NCI-H446 treated with DMSO at 0.1 percent for 48 hours (cell line): ENCODE data around the gene DGCR6.
"Not testable (repeated sequence)": the region's sequence is repeated elsewhere in the genome, so short reads cannot be mapped to it uniquely, and the experiment has no call there.

Experiments
- DNase-seq: peaks from one replicate; lab custom pipeline; 2025; lab: John Stamatoyannopoulos, UW

Gene DGCR6

DNA sequence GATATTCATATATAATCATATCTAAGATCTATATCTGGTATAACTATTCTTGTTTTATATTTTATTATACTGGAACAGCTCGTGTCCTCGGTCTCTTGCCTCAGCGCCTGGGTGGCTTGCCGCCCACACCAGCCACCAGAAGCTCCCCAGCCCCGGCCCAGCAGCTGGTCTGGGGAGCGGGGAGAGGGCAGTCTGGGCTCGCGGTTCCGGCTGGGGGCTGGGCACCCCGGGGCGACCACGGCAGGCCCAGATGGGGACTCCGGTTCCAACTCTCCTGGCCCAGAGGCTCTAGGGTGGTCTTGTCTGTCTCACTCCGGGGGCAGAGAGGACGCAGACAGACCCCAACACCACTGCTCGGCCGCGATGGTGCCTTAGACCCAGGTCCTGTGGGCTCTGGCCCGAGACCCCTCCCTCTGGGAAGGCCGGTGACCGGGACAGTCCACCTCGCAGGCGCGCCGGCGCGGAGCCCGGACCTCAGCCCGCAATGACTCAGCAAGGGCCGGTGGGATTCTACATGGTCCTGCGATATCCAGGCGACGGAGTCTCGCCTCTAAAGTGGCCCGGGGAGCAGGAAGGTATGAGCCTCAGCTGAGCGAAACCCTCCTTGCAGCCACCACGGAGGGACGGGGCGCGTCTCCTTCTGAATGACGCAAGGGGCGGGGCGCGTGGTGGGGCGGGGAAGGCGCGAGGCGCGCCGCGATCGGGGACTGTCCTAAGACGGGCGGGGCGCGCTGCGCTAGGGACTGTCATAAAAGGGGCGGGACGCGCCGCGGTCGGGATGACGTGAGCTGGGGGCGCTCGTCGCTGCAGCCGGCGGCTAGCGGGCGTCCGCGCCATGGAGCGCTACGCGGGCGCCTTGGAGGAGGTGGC, at the start of gene DGCR6:
TSS of gene DGCR6 (plus strand) at position 781 of the 870 bp plus-strand sequence. CDS start at position 836, 55 bp downstream.
- no peak for DNase-seq

DNA sequence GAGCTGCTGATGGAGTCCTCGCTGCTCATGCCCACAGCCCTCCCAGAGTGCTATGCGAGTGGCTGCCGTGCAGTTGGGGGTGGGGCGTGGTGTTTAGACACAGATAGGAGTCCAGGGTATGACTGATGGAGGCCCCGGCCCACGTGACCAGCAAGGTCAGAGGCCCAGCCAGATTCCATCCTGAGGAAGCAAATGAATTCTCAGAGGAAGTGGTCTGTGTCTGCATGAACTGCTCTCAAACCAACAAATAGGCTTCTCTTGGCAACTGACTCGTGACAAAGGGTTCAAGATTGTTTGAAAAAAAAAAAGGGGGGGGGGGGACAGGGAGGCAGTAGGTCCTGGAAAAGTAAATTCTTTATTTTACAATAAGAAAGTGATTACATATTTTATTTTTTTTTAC, 46.8 kb upstream of the DGCR6 start:
- not testable (repeated sequence) for DNase-seq

DNA sequence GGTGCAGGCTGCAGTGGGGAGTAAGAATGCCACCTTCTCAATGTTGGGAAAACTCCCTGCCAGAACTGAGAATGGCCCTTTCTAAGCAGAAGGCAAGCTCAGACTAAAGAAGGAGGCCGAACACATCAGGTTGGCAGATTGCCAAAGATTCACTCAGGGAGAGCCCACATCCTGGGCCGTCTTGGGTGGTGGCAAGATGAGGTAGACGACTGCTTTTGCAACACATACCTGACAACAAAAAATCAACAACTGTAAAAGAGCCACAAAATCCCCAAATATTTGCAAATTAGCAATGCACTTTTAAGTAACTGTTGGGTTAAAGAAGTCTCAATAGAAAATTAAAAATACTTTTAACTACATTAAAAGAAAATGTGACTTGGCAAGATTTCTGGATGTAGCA, 24.9 kb upstream of the DGCR6 start:
- not testable (repeated sequence) for DNase-seq

DNA sequence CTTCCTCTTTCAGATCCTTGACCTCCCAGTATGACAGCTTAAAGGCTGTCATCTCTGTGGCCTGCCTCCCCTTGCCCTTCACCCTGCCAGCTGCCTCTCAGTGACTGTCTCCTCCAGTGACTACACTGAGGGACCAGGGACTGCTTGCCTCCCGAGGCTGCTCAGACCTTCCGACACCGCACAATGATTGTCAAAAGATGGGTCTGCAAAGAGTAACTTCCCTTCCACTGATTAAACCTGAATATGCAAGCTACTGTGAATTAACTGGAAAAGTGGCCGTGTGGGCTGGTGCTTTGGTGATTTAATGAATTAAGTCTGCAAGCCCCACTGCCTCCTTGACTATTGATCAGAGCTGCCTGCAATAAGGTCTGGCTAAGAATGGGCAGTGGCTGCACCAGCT, 21.7 kb upstream of the DGCR6 start:
- not testable (repeated sequence) for DNase-seq

DNA sequence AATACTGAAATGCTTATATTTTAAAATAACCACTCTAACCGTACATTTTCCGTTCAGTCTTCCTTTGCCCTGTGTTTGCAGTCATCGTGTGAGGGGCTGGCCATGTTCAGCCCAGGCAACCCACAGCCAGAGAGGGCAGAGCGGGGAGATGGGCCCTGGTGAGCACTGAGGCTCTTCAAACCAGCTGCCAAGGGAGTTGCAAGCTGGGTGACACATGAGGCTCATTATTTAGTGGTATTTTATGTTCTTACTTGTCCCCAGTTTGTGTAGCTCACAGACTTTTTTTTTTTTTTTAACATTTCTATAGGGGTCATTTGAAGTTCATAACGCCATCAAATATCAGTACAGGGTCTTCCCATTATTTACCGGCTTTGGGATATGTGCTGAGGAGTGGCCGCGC, 18.0 kb upstream of the DGCR6 start:
- DNase-seq = no peak

DNA sequence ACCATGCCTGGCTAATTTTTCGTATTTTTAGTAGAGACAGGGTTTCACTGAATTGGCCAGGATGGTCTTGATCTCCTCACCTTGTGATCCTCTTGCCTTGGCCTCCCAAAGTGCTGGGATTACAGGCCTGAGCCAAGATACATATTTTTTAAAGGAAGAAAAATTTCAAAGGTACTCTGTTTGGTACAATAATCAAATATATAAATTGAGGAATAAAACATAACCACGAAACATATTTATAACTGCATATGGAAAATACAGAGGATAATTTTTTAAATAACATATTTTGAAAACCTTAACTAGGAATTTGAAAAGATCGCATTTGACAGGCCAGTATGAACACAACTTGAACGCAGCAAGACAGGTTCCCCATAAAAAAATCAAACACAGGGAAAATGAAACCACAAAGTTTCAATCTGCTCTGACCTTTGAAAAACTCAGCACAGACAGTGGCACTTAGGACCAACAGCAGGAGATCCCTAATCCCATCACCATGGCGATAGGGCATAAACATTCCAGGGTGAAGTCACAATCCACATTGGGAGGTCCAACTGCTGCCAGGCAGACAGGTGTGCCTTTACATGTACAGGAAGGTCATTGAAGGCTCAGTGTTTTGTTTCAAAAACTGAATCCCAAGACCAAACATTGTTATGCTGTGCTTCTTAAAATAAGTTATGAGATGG, 15.5 kb upstream of the DGCR6 start:
- not testable (repeated sequence) for DNase-seq

DNA sequence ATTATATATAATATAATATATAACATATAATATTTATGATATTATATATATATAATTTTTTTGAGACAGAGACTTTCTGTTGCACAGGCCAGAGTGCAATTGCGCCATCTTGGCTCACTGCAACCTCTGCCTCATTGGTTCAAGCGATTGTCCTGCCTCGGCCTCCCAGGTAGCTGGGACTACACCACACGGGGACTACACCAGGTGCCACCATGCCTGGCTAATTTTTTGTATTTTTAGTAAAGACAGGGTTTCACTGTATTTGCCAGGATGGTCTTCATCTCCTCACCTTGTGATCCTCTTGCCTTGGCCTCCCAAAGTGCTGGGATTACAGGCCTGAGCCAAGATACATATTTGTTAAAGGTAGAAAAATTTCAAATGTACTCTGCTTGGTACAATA, 12.3 kb upstream of the DGCR6 start:
- not testable (repeated sequence) for DNase-seq

DNA sequence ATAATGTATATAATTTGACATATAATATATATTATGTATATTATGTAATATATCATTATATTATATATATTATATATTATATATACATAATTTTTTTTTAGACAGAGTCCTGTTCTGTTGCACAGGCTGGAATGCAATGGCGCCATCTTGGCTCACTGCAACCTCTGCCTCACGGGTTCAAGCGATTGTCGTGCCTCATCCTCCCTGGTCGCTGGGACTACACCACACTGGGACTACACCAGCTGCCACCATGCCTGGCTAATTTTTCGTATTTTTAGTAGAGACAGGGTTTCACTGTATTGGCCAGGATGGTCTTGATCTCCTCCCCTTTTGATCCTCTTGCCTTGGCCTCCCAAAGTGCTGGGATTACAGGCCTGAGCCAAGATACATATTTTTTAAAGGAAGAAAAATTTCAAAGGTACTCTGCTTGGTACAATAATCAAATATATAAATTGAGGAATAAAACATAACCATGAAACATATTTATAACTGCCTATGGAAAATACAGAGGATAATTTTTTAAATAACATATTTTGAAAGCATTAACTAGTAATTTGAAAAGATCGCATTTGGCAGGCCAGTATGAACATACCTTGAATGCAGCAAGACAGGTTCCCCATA, 10.0 kb upstream of the DGCR6 start:
- not testable (repeated sequence) for DNase-seq

DNA sequence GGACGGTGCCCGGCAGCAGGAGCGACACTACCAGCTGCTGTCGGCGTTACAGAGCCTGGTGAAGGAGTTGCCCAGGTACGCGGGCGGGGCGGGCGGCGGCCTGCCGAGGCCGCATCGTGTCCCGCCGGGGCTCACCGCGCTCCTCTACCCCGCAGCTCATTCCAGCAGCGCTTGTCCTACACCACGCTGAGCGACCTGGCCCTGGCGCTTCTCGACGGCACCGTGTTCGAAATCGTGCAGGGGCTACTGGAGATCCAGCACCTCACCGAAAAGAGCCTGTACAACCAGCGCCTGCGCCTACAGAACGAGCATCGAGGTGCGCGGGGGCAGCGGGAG, 258 bp downstream of the DGCR6 start:
- not testable (repeated sequence) for DNase-seq

DNA sequence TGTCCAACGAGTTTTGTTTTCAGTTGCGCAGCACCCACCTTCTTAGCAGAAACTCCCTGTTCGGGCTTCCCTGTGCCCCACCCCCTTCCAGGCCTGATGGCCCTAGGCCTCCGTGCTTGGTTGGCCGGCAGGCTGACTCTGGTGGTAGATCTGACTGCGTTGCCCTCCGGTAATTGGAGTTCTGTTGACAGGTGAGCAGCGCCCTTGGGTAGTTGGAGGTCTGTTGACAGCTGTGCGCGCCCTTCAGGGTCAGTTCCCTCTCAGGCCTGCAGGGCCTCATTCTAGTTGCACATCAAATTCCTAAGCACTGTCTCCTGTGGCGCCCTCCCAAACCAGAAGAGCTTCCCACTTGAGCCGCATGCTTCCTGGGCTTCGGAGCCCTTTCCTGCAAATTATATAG, 776 bp downstream of the DGCR6 start:
- DNase-seq = no peak

DNA sequence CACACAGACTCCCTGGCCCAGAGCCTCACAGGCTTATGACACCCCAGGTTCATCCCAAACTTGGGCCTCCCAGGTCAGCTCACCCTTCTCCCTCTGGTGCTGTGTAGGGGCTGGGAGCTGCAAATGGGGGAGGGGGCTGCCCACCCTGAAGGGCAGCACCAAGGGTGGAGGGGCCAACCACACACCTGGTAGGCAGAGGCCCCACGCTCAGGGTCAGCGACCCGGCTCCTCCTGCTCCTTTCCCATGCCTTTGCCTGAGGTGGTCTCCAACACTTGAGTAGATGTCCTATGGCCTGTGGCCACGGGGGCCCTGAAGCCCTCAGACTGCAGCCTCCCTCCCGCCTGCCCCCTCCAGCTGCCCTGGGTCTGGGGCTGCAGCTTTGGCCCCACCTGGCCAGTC, 3.4 kb downstream of the DGCR6 start:
- DNase-seq = no peak

DNA sequence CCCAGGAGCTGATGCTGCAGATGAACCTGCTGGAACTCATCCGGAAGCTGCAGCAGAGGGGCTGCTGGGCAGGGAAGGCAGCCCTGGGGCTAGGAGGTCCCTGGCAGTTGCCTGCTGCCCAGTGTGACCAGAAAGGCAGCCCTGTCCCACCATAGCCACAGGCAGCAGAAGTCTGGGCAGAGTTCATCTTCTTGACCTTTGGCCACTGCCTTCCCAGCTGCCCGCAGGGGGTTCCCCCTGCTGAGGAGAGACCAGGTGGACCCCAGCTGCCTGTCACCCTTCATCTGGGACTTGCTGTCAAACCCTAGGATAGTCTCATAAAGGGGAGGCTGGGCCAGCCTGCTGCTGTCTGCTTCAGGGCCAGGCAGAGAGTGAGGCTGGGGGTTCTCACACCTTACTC, 5.4 kb downstream of the DGCR6 start:
- not testable (repeated sequence) for DNase-seq

DNA sequence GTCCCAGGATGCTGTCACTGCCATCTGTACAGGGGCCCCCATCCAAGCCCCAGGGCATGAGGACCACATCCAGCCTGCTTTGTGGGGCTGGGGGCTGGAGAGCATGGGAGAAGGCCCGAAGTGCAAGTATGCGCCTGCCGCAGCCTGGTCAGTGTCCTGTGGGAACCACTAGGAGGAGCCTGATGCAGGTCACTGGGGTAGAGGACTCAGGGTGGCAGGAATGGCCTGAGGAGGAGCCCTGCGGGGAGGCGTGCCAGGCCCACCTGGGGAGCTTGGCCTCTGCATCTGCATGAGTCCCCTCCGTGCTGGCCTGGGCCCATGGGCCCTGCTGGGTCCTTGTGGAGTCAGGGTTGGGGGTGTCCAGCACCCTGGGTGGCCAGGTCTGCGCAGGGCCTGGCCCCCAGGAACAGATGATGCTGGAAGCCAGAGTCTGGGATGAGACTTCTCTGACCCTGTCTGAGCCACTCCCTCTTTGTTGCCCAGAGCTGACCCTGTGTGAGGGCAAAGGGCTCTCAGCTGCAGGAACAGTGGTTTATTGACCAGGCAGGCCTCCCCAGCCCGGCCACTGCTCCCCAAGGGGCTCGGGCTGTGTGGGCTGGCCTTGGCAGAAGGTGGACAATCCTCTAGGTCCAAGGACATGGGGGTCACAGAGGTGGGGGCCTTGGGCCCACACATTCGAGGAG, 6.3 kb downstream of the DGCR6 start:
- not testable (repeated sequence) for DNase-seq

DNA sequence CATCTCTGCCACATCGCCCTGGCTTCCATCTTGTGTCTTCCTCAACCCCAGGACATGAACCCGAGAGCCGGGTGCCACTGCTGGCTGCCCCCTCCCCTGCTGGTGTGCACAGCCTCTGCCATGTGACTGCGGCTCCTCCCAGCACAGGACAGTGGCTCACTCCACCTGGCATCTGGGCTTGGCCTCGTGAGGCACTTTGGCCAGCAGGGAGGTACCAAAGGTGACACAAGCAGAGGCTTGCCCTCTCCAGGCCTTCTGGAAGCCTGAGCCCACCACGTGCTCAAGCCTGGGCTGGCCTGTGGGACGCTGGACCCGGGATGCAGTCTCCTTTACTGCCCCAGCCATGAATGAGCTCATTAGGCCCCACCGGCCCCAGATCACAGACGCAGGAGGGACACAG, 8.4 kb downstream of the DGCR6 start:
- not testable (repeated sequence) for DNase-seq

DNA sequence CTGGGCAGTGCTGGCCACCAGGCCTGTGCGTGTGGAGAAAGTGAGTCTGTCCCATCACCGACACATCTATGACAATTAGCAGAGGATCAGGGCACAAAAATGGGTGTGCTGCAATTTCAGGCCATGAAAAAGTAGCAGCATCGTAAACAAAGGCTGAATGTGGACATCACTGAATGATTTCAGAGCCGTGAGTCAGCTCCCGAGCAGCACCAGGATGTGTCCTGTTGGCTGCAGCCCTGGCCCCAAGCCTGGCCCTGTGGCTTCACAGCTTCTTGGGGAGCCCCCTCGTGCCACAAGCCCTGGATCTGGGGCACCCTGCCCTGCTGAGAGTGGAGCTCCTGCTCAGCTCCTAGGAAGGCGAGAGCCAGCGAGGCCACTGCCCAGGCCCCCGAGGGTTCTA, 9.4 kb downstream of the DGCR6 start:
- not testable (repeated sequence) for DNase-seq

DNA sequence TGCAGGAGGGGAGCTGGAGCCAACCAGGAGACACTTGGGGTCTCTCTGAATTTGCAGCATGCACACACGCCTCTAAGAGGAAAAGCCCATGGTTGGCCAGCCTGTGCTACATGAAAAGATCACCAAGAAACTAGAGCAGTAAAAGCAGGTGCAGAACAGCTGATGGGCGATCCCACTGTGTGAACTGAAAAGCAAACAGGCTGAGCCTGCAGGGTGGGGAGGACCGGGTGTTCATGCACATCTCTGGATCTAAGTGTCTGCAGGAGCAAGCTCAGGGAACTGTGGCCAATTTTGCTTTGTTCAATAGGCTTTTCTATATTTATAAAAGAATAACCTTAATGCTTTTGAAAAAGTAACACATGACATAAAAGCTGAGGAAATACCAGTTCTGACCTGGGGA, 11.7 kb downstream of the DGCR6 start:
- not testable (repeated sequence) for DNase-seq

DNA sequence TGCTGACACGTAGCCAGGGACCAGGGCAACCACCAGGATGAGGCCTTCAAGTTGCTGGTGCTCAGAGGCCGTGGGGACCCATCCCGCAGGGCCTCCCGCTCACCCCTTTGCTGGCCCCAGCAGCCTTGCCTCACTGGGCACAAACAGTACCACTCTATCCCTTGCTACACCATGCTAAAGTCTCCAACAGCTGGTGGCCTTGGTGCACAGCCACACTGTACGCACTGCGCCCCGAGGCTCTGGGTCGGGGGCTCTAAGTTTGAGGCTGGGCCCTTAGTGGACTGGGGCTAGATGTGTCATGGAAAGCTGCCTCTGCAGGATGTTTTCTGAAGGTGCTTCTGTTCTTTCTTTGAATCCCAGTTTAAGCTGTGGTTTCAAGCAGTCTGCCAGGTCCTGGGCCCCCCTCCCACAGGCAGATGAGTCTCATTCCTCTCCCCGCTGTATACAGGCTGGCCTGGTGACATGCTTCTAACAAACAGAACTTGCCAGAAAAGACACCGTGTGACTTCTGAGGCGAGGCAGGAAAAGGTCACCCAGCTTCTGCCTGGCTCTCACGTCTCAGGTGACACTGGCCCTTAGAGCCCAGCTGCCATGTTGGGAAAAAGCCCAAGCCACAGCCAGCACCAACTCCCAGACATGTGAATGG, 14.3 kb downstream of the DGCR6 start:
- not testable (repeated sequence) for DNase-seq

DNA sequence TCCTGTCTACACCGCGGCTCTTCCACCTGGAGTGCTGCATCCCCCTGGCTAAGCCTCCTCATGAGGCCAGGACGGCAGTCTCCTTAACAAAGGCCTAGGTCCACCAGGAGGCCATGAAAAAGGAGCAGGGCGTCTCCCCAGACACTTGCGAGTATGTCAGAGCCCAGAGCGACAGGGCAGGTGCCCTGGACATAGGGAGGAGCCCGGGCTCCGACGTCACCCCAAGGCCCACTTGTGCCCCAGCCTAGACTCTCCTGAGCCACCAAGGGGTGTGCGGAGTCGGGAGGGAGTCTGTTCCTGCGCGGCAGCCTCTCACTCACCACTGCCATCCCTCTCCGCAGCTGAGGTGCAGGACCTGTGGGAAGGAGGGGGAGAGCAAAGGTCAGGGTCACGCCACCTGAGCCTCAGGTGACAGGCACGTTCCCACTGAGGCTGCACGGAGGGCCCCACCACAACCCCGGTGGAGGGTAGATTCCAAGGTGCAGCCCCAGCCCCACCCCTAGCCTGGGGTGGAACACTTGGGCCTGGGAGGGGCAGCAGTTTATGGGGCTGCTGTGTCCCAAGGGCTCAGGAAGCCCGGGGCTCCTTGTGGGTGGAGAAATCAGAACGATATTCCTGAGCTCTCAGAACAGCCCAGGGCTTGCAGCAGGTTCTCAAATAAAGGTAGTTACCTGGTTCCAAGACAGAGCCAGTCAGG, 19.4 kb downstream of the DGCR6 start:
- no peak for DNase-seq

DNA sequence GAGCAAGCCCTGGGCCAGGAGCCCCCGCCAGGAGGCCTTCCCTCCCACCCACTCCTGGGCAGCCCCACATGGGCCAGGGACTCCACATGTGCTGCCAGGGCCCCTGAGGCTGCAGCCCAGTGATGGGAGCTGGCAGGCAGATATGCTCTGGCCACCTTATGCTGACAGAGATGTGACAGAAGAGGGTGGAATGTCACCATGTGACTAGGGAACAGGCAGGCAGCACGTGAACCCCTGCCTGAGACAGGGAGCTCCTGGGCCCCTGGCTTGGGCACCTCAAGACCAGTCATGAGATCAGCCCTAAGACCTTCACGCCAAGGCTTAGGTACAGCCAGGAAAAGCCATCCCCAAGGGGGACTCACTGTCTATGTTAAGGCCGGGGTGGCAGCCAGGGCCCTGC, 20.9 kb downstream of the DGCR6 start:
- no peak for DNase-seq

DNA sequence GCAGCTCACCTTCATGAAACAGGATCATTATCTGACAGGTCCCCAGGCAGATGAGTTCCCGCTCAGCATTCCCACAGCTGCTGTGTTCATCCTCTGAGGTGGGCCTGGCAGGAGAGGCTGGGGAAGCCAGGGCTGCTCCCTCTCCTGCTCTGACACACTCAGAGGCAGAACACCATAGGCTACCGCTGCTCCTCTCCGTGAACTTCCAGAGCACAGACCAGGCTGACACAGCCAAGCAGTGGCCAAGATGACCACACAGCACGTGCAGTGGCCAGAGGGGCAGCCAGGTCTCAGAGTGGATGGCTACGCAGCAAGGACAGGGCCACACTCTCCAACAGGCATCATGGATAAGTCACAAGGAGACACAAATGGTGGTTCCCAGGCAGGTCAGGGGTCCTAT, 21.5 kb downstream of the DGCR6 start:
- no peak for DNase-seq

DNA sequence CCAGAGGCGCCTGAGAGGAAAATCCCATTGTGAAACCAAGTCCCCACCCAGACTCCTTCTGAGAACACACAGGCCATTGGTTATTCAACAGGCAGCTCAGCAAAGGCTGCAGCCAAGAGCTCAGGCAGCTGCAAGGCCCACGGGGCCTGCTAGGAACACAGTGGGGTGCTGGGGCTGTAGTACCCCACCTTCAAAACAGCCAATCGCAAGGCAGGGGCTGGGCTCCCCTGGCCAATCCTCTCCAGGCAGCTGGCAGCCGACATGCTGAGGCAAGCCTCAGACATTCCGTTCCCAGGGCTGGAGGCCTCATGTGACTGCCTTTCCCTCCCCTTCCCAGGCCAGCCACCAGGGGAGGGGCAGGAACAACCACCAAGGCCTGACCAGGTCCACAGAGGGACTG, 23.3 kb downstream of the DGCR6 start:
- no peak for DNase-seq
